GM12873 (cell line): ENCODE data around the gene TCP1.

Experiments used
- CTCF ChIP-seq: IDR thresholded peaks from 2 replicates; pipeline ENCODE4 v1.5.1; 2012; ENCODE audit warnings: low read depth, mild to moderate bottlenecking, moderate library complexity, low read length, control low read depth; ENCODE audit not compliant: insufficient read depth; ENCODE audit errors: missing control alignments

TCP1 gene

GRCh38 chr6:159742165-159742564 lies 47.2 kb downstream of the TCP1 start:
- TF ChIP-seq CTCF: no peak

GRCh38 chr6:159739341-159739740 lies 50.1 kb downstream of the TCP1 start:
- no peak for TF ChIP-seq CTCF

DNA sequence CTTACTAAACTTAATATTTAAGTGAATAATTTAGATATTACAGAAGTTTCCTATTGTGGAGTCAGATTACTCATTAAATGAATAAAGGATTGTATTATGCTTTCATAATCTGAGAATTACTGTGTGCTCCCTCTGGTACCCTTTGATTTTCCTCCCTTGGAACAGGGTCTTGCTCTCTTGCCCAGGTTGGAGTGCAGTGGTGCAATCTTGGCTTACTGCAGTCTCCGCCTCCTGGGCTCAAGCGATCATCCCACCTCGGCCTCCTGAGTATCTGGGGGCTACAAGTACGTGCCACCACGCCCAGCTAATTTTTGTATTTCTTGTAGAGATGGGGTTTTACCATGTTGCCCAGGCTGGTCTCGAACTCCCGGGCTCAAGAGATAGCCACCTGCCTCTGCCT lies 52.5 kb downstream of the TCP1 start:
- TF ChIP-seq CTCF: no peak

- no peak for TF ChIP-seq CTCF
Observed at GRCh38 chr6:159730332-159730676, 59.1 kb downstream of the TCP1 start.

GRCh38 chr6:159729598-159730331 lies 59.6 kb downstream of the TCP1 start:
- no peak for TF ChIP-seq CTCF

DNA sequence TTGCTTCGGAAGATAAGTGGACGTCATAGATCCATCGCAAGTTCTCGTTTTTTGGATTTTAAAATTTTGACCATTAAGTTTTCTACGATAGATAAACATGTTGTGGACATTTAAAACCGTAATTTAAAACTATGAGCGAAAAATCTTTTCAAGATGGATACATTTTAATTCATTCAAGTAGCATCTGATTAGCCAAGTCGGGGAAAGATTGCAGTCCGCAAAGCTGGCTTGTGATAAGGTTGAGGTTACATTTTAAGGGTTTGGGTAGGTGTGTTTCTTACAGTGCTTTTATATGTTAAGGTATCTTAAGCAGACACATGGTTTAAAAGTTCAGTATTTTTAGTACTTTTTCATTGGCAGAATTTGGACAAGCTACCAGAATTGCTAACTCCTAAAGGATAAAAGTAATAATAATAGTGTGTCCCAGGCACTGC lies 60.9 kb downstream of the TCP1 start:
- no peak for TF ChIP-seq CTCF
